M059J (cell line): Measurements from ENCODE around the gene FNDC1. TPM values are rescaled to one million over a fixed set of nuclear protein-coding genes. Genes with fewer than 3 reads are reported as not detected.
"Not testable (repeated sequence)": the region's sequence is repeated elsewhere in the genome, so short reads cannot be mapped to it uniquely, and the experiment has no call there.

Experiments
- DNase-seq: peaks from one replicate; pipeline ENCODE4 v3.0.0-alpha.2; 2012; ENCODE audit warnings: low read depth
- total RNA-seq: library from RNA; depleted of rRNA; stranded (reverse); fragments of >200 nt; shearing (Covaris generic); gene quantifications from 2 replicates; pipeline ENCODE4 v1.2.3, GENCODE V29; 2014

FNDC1 gene
- total RNA-seq, 1 experiment from 2014 or later = not detected

- no peak for DNase-seq
Observed at GRCh38 chr6:159257846-159258245, 88.6 kb downstream of the FNDC1 start.

GRCh38 chr6:159259441-159260125 lies 90.4 kb downstream of the FNDC1 start:
- DNase-seq = no peak

- no peak for DNase-seq
Observed at GRCh38 chr6:159260208-159260607, 91.0 kb downstream of the FNDC1 start.

GRCh38 chr6:159261995-159262394 lies 92.8 kb downstream of the FNDC1 start:
- no peak for DNase-seq

- no peak for DNase-seq
Observed at GRCh38 chr6:159262586-159262985, 93.4 kb downstream of the FNDC1 start.

GRCh38 chr6:159267165-159267564 lies 98.0 kb downstream of the FNDC1 start:
- peak; percentile 4 for DNase-seq

- no peak for DNase-seq
Observed at GRCh38 chr6:159268511-159268910, 99.3 kb downstream of the FNDC1 start.

- DNase-seq = no peak
Observed at GRCh38 chr6:159271257-159271656, 102.1 kb downstream of the FNDC1 start.

GRCh38 chr6:159278626-159279025 lies 109.4 kb downstream of the FNDC1 start:
- DNase-seq = no peak

- peak; percentile 80 for DNase-seq
Observed at GRCh38 chr6:159279790-159280277, 110.6 kb downstream of the FNDC1 start.

- DNase-seq = no peak
Observed at GRCh38 chr6:159282421-159282820, 113.2 kb downstream of the FNDC1 start.

- not testable (repeated sequence) for DNase-seq
Observed at GRCh38 chr6:159284661-159285060, 115.5 kb downstream of the FNDC1 start.

GRCh38 chr6:159298840-159299239 lies 129.6 kb downstream of the FNDC1 start:
- no peak for DNase-seq

GRCh38 chr6:159299566-159299965 lies 130.4 kb downstream of the FNDC1 start:
- DNase-seq = no peak

GRCh38 chr6:159301277-159301676 lies 132.1 kb downstream of the FNDC1 start:
- DNase-seq = no peak

- DNase-seq = no peak
Observed at GRCh38 chr6:159301810-159302593, 132.8 kb downstream of the FNDC1 start.

- no peak for DNase-seq
Observed at GRCh38 chr6:159302594-159302992, 133.4 kb downstream of the FNDC1 start.

- no peak for DNase-seq
Observed at GRCh38 chr6:159303159-159303558, 134.0 kb downstream of the FNDC1 start.

GRCh38 chr6:159303784-159304183 lies 134.6 kb downstream of the FNDC1 start:
- no peak for DNase-seq

GRCh38 chr6:159304641-159305040 lies 135.4 kb downstream of the FNDC1 start:
- DNase-seq = no peak

GRCh38 chr6:159305159-159305558 lies 136.0 kb downstream of the FNDC1 start:
- DNase-seq = no peak

GRCh38 chr6:159305804-159306537 lies 136.8 kb downstream of the FNDC1 start:
- no peak for DNase-seq
